BLaER1 treated with 17β-estradiol and CSF1 and Interleukin-3, amounts not matched to agents 10 nM and 100 nM (cell line): ENCODE results near the gene TMEM72.

Experiments
- H3K27ac ChIP-seq, 11 experiments: shearing (Covaris generic); formaldehyde crosslinking; 2 replicates each; pipeline ENCODE4 v1.8.1; 2022
- H3K27me3 ChIP-seq, 11 experiments: shearing (Covaris generic); formaldehyde crosslinking; 2 replicates each; pipeline ENCODE4 v1.8.1; 2022
- H3K36me3 ChIP-seq, 11 experiments: shearing (Covaris generic); formaldehyde crosslinking; 2 replicates each; pipeline ENCODE4 v1.8.1; 2022
- H3K4me1 ChIP-seq, 10 experiments: shearing (Covaris generic); formaldehyde crosslinking; 2 replicates each; pipeline ENCODE4 v1.8.1; 2022
- H3K4me2 ChIP-seq, 11 experiments: shearing (Covaris generic); formaldehyde crosslinking; 2 replicates each; pipeline ENCODE4 v1.8.1; 2022
- H3K4me3 ChIP-seq, 10 experiments: shearing (Covaris generic); formaldehyde crosslinking; 2 replicates each; pipeline ENCODE4 v1.8.1; 2022
- H3K9ac ChIP-seq, 11 experiments: shearing (Covaris generic); formaldehyde crosslinking; 2 replicates each; pipeline ENCODE4 v1.8.1; 2022
- H3K9me3 ChIP-seq, 11 experiments: shearing (Covaris generic); formaldehyde crosslinking; replicated peaks in 1 of 11; 2 replicates each; pipeline ENCODE4 v1.8.1; 2022
- H4K20me1 ChIP-seq, 11 experiments: shearing (Covaris generic); formaldehyde crosslinking; 2 replicates each; pipeline ENCODE4 v1.8.1; 2022
- Cebpa-rat ChIP-seq, 11 experiments: shearing (Covaris generic); IDR thresholded peaks; 2 replicates each; pipeline ENCODE4 v1.8.1; 2022

Gene TMEM72

DNA sequence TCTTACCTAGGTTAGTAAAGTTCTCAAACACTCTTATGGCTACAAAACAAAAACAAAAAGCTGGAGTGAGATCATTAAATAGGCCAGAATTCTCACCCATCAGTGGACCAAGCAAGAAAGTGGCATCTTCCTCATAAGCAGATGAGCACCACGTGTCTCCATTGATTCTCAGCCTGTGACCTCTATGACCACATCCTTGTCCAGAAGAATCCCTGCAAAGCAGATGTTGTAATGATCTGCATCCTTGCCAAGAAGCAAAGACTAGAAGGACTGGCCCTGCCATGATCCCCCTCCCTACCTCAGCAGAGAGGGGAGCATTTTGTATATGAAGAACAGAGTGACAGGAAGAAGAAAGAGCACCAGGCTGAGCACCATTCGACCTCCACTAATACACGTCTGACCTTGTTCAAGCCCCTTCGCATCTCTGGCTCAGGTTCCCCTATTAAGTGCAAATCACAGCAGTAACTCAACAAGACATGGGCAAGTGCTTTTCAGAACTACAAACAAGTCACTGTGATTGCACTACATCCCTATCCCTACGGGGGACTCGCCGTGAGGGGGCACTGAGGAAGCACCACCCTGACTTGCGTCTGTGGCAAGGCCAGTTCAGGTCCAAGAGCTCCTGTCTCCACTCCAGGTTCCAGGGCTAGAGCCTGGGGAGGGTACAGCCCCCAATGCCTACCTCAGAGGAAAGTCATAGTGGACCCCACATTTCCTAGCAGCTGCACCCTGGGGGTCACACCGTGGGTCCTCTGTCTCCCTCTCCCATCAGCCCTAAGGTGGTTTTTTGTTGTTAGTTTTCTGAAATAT, 26.3 kb downstream of the TMEM72 start:
- H3K36me3 ChIP-seq = no peaks in the 10 kb centered on the region; a peak in 1 of 22 replicates

DNA sequence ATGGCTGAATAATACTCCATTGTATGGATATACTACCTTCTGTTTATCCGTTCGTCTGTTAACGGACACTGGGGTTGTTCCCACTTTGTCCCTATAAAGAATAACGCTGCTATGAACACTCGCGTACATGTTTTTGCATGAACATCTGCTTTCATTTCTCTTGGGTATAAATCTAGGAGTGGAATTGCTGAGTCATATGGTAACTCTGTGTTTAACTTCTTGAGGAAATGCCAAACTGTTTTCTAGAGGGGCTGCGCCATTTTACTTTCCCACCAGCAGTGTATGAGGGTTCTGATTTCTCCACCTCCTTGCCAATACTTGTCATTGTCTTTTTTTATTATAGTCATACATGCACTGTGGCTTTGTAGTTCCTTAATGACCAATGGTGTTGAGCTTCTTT, 27.8 kb downstream of the TMEM72 start:
- Histone ChIP-seq H3K36me3 (no peaks in the 10 kb centered on the region; a peak in 1 of 22 replicates), H3K9me3 (peaks cover 17 to 68% (median 34%) of the 10 kb centered on the region in 11 experiments), H4K20me1 (no peaks in the 10 kb centered on the region), H3K4me2 (peak overlapping the region in 6 of 11 experiments; percentile 23 to 87 (median 68); a peak in 9 of 22 replicates), H3K27ac (peak overlapping the region in 8 of 11 experiments; percentile 37 to 79 (median 70); a peak in 13 of 22 replicates), H3K27me3 (no peaks in the 10 kb centered on the region), H3K4me3 (peak overlapping the region in 2 of 10 experiments; percentile 14 to 33; a peak in 3 of 20 replicates), H3K9ac (no peak overlapping the region), H3K4me1 (peaks cover 35 to 74% (median 65%) of the 10 kb centered on the region in 10 experiments)
- TF ChIP-seq Cebpa-rat (IDR thresholded peaks at IDR 0.05) = no peak

More for the DNA sequence above, 26.3 kb downstream of the TMEM72 start:
- peaks cover 50 to 89% (median 81%) of the 10 kb centered on the region in 10 experiments for H3K4me1 ChIP-seq
- TF ChIP-seq Cebpa-rat (IDR thresholded peaks at IDR 0.05) = no peak
- peak overlapping the region in 1 of 11 experiments; percentile 59; a peak in 1 of 22 replicates for H3K9ac ChIP-seq
- H3K4me3 ChIP-seq = 0 out of 20 replicates have a peak overlapping the region, but pooled peaks of 1 of the 10 experiments have one; percentile 33
- no peaks in the 10 kb centered on the region for H4K20me1 ChIP-seq
- no peaks in the 10 kb centered on the region for H3K27me3 ChIP-seq
- peak overlapping the region; percentile 62 to 94 (median 87); a peak in 21 of 22 replicates for H3K4me2 ChIP-seq
- H3K9me3 ChIP-seq = peaks cover 17 to 60% (median 31%) of the 10 kb centered on the region in 11 experiments
- peak overlapping the region in 8 of 11 experiments; percentile 0 to 79 (median 74); a peak in 13 of 22 replicates for H3K27ac ChIP-seq

DNA sequence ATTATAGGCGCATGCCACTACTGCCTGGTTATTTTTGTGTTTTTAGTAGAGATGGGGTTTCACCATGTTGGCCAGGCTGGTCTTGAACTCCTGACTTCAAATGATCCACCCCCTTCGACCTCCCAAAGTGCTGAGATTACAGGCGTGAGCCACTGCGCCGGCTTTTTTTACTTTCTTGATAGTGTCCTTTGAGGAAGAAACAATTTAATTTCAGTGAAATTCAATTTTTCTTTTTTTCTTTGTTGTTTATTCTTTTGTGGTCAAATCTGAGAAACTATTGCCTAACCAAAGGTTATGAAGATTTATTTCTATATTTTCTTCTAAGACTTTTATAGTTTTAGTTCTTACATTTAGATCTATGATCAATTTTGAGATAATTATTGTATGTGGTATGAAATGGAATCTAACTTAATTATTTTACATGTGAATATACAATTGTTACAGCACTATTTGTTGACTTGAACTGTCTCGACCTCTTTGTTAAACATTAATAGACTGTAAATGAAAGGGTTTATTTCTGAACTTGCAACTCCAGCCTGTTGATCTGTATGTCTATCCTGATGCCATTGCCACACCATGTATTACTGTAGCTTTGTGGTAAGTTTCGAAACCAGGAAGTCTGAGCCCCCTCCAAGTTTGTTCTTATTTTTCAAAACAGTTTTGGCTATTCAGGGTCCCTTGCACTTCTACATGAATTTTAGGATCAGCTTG, 28.7 kb downstream of the TMEM72 start:
- Histone ChIP-seq H3K4me1 (peaks cover 26 to 65% (median 56%) of the 10 kb centered on the region in 10 experiments), H3K4me3 (peak overlapping the region in 2 of 10 experiments; percentile 1 to 33; a peak in 2 of 20 replicates), H3K36me3 (peaks cover 0 to 5% (median 0%) of the 10 kb centered on the region in 11 experiments; a peak in 1 of 22 replicates), H3K9ac (peak overlapping the region in 1 of 11 experiments; percentile 26; a peak in 4 of 22 replicates), H3K27me3 (no peaks in the 10 kb centered on the region), H3K27ac (peak overlapping the region in 10 of 11 experiments; percentile 41 to 79 (median 66); a peak in 18 of 22 replicates), H3K4me2 (peak overlapping the region in 9 of 11 experiments; percentile 7 to 87 (median 56); a peak in 16 of 22 replicates), H4K20me1 (no peaks in the 10 kb centered on the region), H3K9me3 (peaks cover 26 to 77% (median 43%) of the 10 kb centered on the region in 11 experiments)
- peak in 5 of 11 experiments; percentile 19 to 73 (median 33); a peak in 6 of 22 replicates for TF ChIP-seq Cebpa-rat (IDR thresholded peaks at IDR 0.05)

DNA sequence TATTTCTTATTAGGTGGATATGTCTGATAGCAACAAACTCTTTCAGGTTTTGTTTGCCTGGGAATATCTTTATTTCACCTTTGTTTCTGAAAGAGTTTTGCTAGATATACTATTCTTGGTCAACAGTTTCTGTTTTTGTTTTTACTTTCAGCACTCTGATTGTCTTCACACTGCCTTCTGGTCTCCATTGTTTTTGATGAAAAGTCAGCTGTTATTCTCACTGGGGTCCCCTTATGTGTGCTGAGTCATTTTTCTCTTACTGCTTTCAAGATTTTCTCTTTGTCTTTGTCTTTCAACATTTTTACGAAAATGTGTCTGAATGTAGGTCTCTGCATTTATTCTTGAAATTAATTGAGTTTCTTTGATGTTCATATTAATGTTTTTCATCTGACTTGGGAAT, 33.2 kb downstream of the TMEM72 start:
- Histone ChIP-seq H3K36me3 (peaks cover 0 to 14% (median 0%) of the 10 kb centered on the region in 11 experiments; a peak in 1 of 22 replicates), H4K20me1 (no peaks in the 10 kb centered on the region; a peak in 1 of 22 replicates), H3K4me1 (peaks cover 30 to 63% (median 55%) of the 10 kb centered on the region in 10 experiments), H3K27me3 (no peaks in the 10 kb centered on the region), H3K9me3 (peaks cover 23 to 59% (median 39%) of the 10 kb centered on the region in 11 experiments), H3K4me2 (no peak overlapping the region), H3K27ac (no peak overlapping the region), H3K9ac (no peak overlapping the region), H3K4me3 (no peak overlapping the region; a peak in 1 of 20 replicates)
- no peak for TF ChIP-seq Cebpa-rat (IDR thresholded peaks at IDR 0.05)

DNA sequence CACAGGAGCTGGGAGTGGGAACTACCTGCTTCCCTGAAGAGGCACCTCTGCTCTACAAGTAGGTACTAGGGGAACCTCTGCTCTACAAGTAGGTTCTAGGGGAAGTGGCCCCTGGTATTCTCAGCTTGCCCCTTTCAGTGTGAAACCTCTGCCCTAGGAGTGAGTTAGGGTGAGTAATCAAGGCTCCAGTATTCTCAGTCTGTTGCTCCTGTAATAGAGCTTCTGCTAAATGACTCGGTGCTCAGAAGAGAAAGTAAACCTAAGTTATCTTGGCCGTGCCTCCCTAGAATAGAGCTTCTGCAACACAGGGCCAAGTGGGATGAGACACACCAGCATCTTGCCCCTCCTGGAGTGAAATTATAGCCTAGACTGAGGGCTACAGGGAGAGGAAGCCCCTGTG, 35.1 kb downstream of the TMEM72 start:
- H3K4me3 ChIP-seq = peak overlapping the region in 1 of 10 experiments; percentile 28; a peak in 1 of 20 replicates
- no peaks in the 10 kb centered on the region; a peak in 1 of 22 replicates for H4K20me1 ChIP-seq
- H3K9ac ChIP-seq = peak overlapping the region in 5 of 11 experiments; percentile 14 to 43 (median 33); a peak in 5 of 22 replicates
- peaks cover 46 to 63% (median 57%) of the 10 kb centered on the region in 10 experiments for H3K4me1 ChIP-seq
- H3K27ac ChIP-seq = peak overlapping the region in 9 of 11 experiments; percentile 2 to 66 (median 54); a peak in 15 of 22 replicates
- H3K27me3 ChIP-seq = no peaks in the 10 kb centered on the region
- H3K36me3 ChIP-seq = peaks cover 0 to 14% (median 0%) of the 10 kb centered on the region in 11 experiments; a peak in 2 of 22 replicates
- TF ChIP-seq Cebpa-rat (IDR thresholded peaks at IDR 0.05) = no peak
- H3K9me3 ChIP-seq = peaks cover 21 to 41% (median 28%) of the 10 kb centered on the region in 11 experiments
- peak overlapping the region; percentile 11 to 96 (median 90); a peak in 19 of 22 replicates for H3K4me2 ChIP-seq

DNA sequence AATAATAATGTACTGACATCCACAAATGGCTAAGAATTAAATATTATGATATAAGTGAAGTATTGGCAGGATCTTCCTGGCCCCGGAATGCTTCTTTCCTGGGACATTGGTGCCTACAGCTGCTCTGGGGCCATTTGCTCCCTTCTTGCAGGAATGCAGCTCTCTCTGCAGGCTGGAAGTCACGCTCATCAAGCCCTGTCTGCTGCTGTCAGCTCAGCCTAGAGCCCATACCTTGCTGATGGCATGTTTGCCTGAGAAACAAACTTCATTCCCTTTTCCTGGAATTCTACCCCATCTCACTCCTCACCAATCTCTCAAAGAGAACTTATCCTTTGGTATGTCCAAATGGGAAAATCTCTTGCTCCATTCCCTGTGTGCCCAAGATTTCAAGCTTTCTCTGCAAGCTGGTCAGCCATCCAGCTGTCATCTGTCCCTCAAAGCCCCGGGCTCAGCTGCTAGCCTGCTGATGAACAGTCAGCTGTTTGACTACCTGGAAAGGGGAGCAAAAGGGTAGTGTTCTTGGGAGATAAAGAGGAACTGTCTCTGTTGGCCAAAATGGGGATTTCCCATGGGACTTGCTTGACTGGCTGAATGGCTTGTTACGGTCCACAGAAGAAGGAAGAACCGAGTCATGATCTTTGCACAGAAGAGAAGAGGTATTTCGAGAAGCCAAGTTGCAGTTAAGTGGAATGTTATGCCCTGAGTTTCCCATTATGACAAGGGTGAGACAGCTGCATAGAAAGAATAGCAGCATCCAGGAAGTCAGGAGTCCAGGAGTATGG, 36.4 kb downstream of the TMEM72 start:
- Histone ChIP-seq H3K27ac (peak overlapping the region in 10 of 11 experiments; percentile 33 to 79 (median 74); a peak in 21 of 22 replicates), H3K4me2 (peak overlapping the region; percentile 83 to 96 (median 92)), H3K9ac (peak overlapping the region in 10 of 11 experiments; percentile 12 to 65 (median 38); a peak in 14 of 22 replicates)

DNA sequence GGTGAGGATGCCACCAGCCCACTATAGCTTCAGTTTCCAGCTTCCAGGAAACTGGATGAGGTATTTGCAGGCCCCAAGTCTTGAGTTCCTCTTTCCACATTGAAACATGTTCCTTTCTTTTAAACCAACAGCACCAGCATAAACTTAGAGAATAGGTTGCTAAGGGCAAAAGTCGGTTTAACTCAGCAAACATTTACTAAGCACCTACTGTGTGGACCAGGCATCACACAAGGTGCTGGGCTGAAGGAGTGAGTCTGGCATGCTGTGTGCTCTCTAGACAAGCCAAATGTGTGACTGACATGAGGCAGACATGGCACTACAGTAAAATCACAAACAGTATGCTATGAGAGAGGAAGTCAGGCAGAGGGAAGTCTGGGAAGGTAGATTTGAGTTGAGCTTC, 37.5 kb downstream of the TMEM72 start:
- H3K27ac ChIP-seq = peak overlapping the region in 10 of 11 experiments; percentile 33 to 79 (median 74); a peak in 19 of 22 replicates
- H3K9me3 ChIP-seq = peaks cover 15 to 25% (median 21%) of the 10 kb centered on the region in 11 experiments
- no peaks in the 10 kb centered on the region for H3K27me3 ChIP-seq
- no peak for TF ChIP-seq Cebpa-rat (IDR thresholded peaks at IDR 0.05)
- peaks cover 0 to 35% (median 14%) of the 10 kb centered on the region in 11 experiments; a peak in 10 of 22 replicates for H3K36me3 ChIP-seq
- H3K4me2 ChIP-seq = peak overlapping the region; percentile 83 to 96 (median 92)
- no peaks in the 10 kb centered on the region; a peak in 2 of 22 replicates for H4K20me1 ChIP-seq
- peak overlapping the region in 1 of 10 experiments; percentile 42; a peak in 1 of 20 replicates for H3K4me3 ChIP-seq
- peak overlapping the region in 8 of 11 experiments; percentile 10 to 65 (median 38); a peak in 11 of 22 replicates for H3K9ac ChIP-seq
- peaks cover 46 to 87% (median 69%) of the 10 kb centered on the region in 10 experiments for H3K4me1 ChIP-seq

More for the DNA sequence above, 36.4 kb downstream of the TMEM72 start:
- Histone ChIP-seq H3K9me3 (peaks cover 18 to 28% (median 23%) of the 10 kb centered on the region in 11 experiments), H3K4me3 (peak overlapping the region in 5 of 10 experiments; percentile 10 to 42 (median 14); a peak in 6 of 20 replicates), H3K36me3 (peaks cover 0 to 25% (median 5%) of the 10 kb centered on the region in 11 experiments; a peak in 7 of 22 replicates), H4K20me1 (no peaks in the 10 kb centered on the region; a peak in 1 of 22 replicates), H3K27me3 (no peaks in the 10 kb centered on the region), H3K4me1 (peaks cover 46 to 76% (median 59%) of the 10 kb centered on the region in 10 experiments)
- TF ChIP-seq Cebpa-rat (IDR thresholded peaks at IDR 0.05) = no peak
